DMS53 (cell line): ENCODE results near the gene TIMP4.
A peak's percentile ranks its signal among the peaks of the same experiment; 100 is the strongest.

Source experiments
- DNase-seq: peaks from one replicate; lab custom pipeline; 2025; lab: John Stamatoyannopoulos, UW

Gene TIMP4

GRCh38 chr3:12158387-12159226 is at the start of gene TIMP4:
Gene TIMP4 (minus strand): TSS chr3:12158912. CDS start chr3:12158840, 72 bp downstream.
- peak; percentile 52 for DNase-seq

DNA sequence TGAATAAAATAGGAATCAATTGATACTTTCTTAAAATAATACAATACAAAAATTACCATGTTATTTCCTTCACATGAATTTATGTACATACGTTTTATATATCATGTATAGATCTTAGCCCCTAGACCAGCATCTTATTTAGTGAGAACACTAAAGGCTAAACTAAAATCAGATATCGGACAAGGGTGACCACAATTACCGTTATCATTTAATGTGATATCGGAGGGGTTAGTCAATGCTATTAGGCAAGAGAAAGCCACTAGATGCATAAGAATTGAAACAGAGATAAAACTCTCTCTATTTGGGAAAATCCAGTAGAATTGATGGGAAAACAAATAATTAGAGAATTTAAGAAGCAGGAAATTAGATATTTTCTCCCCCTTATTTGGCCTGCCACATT is 46.5 kb upstream of the TIMP4 start:
- DNase-seq, result no peak

GRCh38 chr3:12201813-12202212 is 43.1 kb upstream of the TIMP4 start:
- no peak for DNase-seq

- DNase-seq, result no peak
Measured at GRCh38 chr3:12198301-12198700, 39.6 kb upstream of the TIMP4 start.

DNA sequence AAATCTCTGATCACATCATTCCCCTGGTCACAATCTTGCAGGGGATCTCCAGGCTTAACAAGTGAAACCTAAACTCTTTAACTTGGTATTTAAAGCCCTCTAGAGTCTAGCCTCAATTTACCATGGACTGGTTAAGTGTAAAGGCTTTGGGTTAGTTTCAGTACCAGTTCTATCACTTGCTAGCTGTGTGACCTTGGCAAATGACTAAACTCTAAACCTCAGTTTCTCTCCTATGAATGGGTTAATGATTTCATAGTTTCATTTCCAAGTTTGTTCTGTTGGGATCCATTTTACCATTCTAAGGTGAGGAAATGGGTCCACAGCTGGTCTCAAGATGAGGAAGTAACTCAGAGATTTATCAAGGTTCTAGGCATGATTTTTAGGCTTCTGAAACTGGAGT is 38.8 kb upstream of the TIMP4 start:
- no peak for DNase-seq

DNA sequence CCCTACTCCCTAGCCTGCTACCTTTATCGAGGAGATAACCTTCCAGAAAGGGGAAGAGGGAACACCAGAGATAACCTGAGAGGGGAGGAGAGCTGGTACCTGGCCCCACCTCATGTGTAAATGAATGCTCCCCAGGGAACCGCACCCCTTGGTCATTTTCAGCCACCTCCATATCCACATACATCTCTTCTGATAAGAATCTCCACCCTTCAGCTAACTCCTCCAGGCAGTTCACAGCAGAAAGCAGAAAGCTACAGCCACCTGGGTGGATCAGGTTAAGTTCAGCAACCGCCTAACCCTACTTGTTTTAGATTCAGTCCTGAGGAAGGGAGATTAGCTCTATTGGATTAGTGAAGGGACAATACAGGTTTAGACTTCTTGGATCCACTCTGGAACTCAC is 38.0 kb upstream of the TIMP4 start:
- DNase-seq, result no peak

DNA sequence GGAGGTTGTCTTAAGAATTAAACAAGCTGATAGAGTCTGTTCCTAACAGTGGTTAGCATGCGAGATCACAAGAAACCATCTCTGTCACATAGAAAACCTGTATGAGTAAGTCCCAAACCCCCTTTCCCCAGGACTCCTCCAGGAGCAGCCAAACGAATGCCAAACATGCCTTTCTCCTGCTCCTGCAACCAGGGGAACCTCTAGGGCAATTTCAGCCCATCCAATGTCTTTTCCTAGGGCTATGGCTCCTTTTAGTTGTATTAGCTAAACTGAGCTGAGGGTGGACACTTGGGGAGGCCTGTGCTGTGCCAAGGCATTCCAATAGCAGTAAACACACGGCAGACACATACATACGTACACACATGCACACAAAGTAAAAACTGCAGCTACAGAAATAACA is 36.5 kb upstream of the TIMP4 start:
- DNase-seq, result no peak

- peak; percentile 49 for DNase-seq
Measured at GRCh38 chr3:12194669-12195161, 36.0 kb upstream of the TIMP4 start.

- DNase-seq, result peak; percentile 4
Measured at GRCh38 chr3:12194209-12194608, 35.5 kb upstream of the TIMP4 start.

DNA sequence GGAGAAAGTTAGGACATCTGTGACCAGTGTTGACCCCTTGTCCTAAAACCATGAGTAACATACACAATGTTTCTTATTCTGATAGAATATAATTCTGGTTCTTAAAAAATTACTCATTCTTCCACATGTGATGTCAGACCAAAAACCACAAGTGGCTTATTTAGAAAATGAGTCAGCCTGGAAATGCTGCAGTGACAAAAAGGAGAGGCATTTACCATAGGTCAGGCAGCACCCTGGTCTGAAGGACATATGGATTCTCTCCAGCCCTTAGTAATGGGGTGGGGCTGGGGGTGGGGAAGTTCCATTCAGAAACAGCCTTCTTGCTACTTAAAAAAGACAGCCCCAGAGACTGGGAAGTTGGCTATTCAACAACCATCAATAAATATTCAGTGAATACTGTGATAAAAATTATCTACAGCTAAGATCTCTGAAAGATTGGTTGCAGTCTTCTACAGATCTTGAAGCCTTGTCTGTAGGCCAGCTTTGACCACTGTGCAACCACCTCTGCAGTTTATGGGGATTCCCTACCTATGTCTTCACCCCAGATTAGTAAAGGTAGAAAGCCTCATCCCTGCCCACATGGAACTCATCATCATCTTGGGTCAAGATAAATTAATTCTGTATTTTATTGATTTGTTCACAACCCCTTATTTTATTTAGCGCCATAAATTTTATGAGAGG is 34.9 kb upstream of the TIMP4 start:
- DNase-seq, result peak; percentile 49

- no peak for DNase-seq
Measured at GRCh38 chr3:12192655-12193484, 34.2 kb upstream of the TIMP4 start.

DNA sequence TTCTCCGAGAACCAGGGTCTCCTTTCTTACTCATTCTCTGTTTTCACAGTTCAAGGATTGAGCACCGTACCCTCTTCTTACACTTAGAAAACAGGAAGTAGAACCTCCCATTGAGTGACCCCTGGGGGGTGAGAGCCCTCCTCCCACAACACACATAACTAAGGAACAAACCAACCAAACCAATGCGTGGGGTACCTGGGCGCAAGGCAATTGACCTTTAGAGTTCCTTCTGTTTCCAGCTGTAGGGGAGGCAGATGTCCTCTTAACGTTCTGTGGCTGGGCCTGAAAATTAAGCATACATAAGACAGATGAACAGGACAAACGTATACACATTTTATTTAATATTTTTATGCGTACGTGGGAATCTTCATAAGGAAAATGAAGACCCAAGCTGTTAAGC is 33.5 kb upstream of the TIMP4 start:
- DNase-seq, result no peak

DNA sequence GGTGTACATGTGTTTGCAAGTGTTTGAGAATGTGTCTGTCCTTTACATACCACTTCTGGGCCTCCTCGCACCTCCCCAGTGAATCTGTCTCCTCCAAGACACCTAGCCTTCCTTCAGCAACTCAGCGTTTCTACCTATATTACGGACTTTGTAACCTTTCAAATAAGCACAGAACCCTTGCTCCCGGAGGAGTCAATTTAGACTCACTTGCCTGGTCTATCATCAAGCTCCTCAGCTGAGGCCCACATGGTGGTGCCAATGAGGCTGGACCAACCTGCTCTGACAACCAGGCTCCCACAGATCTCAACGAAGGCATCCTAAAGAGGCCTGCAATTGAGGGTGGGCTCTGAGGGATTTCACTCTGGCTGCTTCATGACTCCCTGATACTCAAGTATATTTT is 32.8 kb upstream of the TIMP4 start:
- no peak for DNase-seq

- no peak for DNase-seq
Measured at GRCh38 chr3:12190832-12191231, 32.1 kb upstream of the TIMP4 start.

- no peak for DNase-seq
Measured at GRCh38 chr3:12190221-12190807, 31.6 kb upstream of the TIMP4 start.

GRCh38 chr3:12188681-12189287 is 30.1 kb upstream of the TIMP4 start:
- no peak for DNase-seq

DNA sequence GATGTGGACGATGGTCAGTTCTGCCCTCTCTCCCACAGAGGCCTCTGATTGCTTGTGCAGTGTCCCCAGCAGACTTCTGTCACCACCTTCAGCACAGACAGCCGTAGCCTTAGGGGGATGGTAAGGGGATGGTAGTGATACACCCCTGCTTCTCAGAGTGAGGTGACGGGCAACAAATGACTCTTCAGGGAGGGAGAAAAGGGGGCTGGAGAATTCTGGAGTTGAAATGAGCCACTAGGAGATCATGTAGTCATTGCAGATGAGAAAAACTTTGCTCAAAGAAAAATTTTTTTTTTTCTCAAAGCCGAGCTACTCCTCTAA is 29.6 kb upstream of the TIMP4 start:
- no peak for DNase-seq

DNA sequence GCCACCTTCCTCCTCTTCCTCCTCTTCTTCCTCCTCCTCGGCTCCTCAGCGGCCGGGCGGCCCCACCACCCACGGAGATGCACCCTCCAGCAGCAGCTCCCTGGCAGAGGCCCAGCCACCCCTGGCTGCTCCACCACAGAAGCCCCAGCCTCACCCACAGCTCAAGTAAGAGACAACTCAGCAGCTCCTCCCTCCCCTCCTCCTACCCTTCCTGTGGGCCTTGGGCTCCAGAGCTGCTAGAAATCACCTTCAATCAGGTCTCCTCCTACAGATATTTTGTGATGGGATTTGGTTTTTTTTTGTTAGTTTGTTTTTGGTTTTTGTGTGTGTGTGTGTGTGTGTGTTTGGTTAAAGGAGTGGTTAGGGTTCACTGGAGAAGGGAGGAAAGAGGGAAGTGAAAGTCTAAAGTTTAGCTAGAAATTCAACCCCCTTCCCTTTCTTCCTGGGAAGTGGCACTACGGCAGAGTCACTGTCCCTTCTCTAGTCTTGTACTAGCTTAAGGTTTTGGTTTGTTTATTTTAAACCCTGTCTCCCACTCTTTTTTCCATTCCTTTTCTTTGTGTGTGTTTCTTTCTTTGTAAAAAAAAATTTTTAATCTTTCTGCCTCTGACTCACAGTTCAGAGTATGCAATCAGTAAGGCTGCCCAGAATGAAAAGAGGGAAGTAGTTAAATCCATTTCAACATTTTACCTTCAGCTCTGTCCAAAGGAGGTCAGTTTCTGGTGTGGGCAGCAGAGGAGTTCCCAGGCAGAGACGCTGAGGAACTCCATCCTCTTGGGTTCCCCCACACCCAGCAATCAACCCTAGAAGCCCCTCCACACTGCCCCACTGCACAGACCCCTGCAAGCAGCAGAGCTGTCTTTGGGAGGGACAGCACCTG is 29.0 kb upstream of the TIMP4 start:
- no peak for DNase-seq

GRCh38 chr3:12186515-12187286 is 28.0 kb upstream of the TIMP4 start:
- no peak for DNase-seq

GRCh38 chr3:12186046-12186445 is 27.3 kb upstream of the TIMP4 start:
- no peak for DNase-seq
